Activated T-cell treated with anti-CD3 and anti-CD28 coated beads for 1 hour (primary cell): Measurements from ENCODE around the gene ZNF507.
"Not testable (repeated sequence)": the region's sequence is repeated elsewhere in the genome, so short reads cannot be mapped to it uniquely, and the experiment has no call there.

Source experiments
- DNase-seq: peaks from one replicate; pipeline ENCODE4 v3.0.0-alpha.2; 2020; ENCODE audit warnings: low read depth

ZNF507 gene

GRCh38 chr19:32415246-32415645, 69.8 kb downstream of the ZNF507 start:
- DNase-seq: no peak

- no peak for DNase-seq
These were observed 70.3 kb downstream of the ZNF507 start for GRCh38 chr19:32415669-32416068.

- DNase-seq: no peak
These were observed 71.5 kb downstream of the ZNF507 start for GRCh38 chr19:32416749-32417456.

- no peak for DNase-seq
These were observed 72.7 kb downstream of the ZNF507 start for GRCh38 chr19:32418155-32418554.

GRCh38 chr19:32421589-32422361, 76.4 kb downstream of the ZNF507 start:
- DNase-seq: no peak

GRCh38 chr19:32422435-32422834, 77.0 kb downstream of the ZNF507 start:
- DNase-seq: no peak

- DNase-seq: not testable (repeated sequence)
These were observed 78.5 kb downstream of the ZNF507 start for GRCh38 chr19:32423944-32424343.

- DNase-seq: no peak
These were observed 82.1 kb downstream of the ZNF507 start for GRCh38 chr19:32427536-32427935.

- DNase-seq: no peak
These were observed 91.3 kb downstream of the ZNF507 start for GRCh38 chr19:32436692-32437091.

GRCh38 chr19:32437096-32437495, 91.7 kb downstream of the ZNF507 start:
- DNase-seq: no peak
